Dendritic cell treated with granulocyte-macrophage colony-stimulating factor and Interleukin-4, amounts not matched to agents 40 ng/mL and 50 ng/mL, for 4 days (primary cell): ENCODE results near the gene DERA.
"Not testable (repeated sequence)": the region's sequence is repeated elsewhere in the genome, so short reads cannot be mapped to it uniquely, and the experiment has no call there.

ENCODE experiments used
- H3K27ac Mint-ChIP-seq: one replicate; pipeline ENCODE4 v1.8.0; 2022; ENCODE audit warnings: mild to moderate bottlenecking, mixed read lengths
- H3K27me3 Mint-ChIP-seq: one replicate; pipeline ENCODE4 v1.8.0; 2022; ENCODE audit warnings: mild to moderate bottlenecking, mixed read lengths
- H3K36me3 Mint-ChIP-seq: one replicate; pipeline ENCODE4 v1.8.0; 2022; ENCODE audit warnings: low read depth, mixed read lengths
- H3K4me1 Mint-ChIP-seq: one replicate; pipeline ENCODE4 v1.8.0; 2022; ENCODE audit warnings: low read depth, mixed read lengths
- H3K4me3 Mint-ChIP-seq: one replicate; pipeline ENCODE4 v1.8.0; 2022; ENCODE audit warnings: mild to moderate bottlenecking, moderate library complexity, mixed read lengths
- H3K9me3 Mint-ChIP-seq: one replicate; pipeline ENCODE4 v1.8.0; 2022; ENCODE audit warnings: mixed read lengths
- intact Hi-C: fragments of 100-400 bp; cut with micrococcal nuclease; formaldehyde crosslinking; loops from one replicate; pipeline ENCODE4 v1.15.0; 2022

The DERA gene

DNA sequence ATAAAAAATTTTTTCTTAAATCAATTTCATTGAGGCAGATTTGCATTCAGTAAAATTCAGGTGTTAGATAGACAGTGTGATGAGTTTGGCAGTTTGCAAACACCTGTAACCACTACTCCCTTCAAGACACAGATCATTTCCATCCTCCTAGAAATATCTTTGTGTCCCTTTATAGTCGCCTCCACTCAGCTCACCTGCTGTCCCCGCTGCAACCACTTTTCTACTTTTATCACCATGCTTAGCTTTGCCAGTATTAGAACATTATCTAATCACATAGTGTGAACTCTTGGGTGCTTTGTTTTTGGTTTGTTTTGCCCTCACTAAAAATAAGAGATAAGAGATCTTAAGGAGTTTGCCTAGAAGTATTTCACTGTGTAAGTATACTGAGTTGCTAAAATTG is 73.8 kb downstream of the DERA start:
- Mint-ChIP-seq H3K27me3 (no peaks in the 10 kb centered on the region), H3K27ac (peak overlapping the region; percentile 46), H3K4me3 (no peak overlapping the region), H3K9me3 (no peaks in the 10 kb centered on the region), H3K4me1 (peaks cover 11% of the 10 kb centered on the region), H3K36me3 (peaks cover 76% of the 10 kb centered on the region)
- intact Hi-C loops, result no loop called here

DNA sequence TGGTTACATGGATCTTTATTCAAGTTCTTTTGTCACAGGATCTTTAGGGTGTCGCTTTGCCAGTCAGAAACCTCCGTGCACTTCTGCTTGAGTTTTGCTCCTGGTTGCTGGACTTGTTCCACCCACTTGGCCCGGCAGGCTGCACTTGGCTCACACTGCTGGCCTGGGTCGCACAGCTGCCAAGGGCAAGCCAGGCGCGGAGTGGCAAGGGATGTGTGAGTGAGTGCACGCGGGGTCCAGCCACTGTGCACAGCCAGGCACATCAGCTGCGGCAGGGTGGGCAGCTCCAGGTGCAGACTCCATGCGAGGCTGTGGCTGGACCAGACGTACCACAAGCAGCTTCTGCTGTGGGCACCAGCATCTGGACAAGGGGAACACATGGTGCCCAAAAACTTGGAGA is 76.6 kb downstream of the DERA start:
- Mint-ChIP-seq H3K4me1 (peaks cover 11% of the 10 kb centered on the region), H3K4me3 (no peak overlapping the region), H3K27ac (no peak overlapping the region), H3K27me3 (no peaks in the 10 kb centered on the region), H3K36me3 (peaks cover 73% of the 10 kb centered on the region), H3K9me3 (no peaks in the 10 kb centered on the region)
- intact Hi-C loops, result no loop called here

- H3K4me3 Mint-ChIP-seq, result no peak overlapping the region
- no peaks in the 10 kb centered on the region for H3K27me3 Mint-ChIP-seq
- no peaks in the 10 kb centered on the region for H3K9me3 Mint-ChIP-seq
- intact Hi-C loops, result no loop called here
- peaks cover 11% of the 10 kb centered on the region for H3K4me1 Mint-ChIP-seq
- H3K36me3 Mint-ChIP-seq, result peaks cover 67% of the 10 kb centered on the region
- H3K27ac Mint-ChIP-seq, result no peak overlapping the region
Measured at GRCh38 chr12:15988983-15989755, 78.0 kb downstream of the DERA start.

DNA sequence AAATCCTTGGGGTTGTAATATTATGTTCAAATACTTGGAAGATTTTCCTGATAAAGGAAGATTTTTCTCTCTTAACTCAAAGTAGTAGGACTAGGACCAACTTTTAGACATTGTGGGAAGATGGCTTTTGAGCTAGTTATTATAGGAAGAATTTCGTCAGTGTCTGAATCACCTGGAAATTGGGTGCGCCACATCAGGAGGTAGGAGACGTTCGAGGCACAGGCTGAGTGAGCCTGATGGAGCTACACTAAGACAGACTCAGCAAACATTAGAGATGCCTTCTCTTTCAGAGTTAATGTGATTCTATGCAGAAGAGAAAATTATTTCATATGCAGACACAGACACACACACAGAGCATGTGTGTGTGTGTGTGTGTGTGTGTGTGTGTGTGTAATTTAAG is 84.7 kb downstream of the DERA start:
- Mint-ChIP-seq H3K4me3 (no peak overlapping the region), H3K27me3 (no peaks in the 10 kb centered on the region), H3K9me3 (no peaks in the 10 kb centered on the region), H3K27ac (no peak overlapping the region), H3K36me3 (peaks cover 40% of the 10 kb centered on the region), H3K4me1 (no peaks in the 10 kb centered on the region)
- intact Hi-C loops, result no loop called here

DNA sequence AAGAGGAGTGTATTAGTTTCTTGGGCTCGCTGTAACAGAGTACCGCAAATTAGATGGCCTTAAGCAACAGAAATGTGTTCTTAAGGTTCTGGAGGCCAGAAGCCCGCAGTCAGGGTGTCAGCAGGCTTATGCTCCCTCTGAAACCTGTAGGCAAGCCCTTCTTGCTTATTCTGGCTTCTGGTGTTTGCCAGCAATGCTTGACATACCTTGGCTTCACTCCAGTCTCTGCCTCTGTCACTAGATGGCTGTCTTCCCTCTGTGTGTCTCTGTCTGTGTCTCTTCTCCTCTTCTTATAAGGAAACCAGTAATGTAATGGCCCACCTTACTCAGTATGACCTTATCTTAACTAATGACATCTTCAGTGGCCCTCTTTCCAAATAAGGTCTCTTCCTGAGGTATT is 85.1 kb downstream of the DERA start:
- no peaks in the 10 kb centered on the region for H3K27me3 Mint-ChIP-seq
- H3K9me3 Mint-ChIP-seq, result no peaks in the 10 kb centered on the region
- no peak overlapping the region for H3K4me3 Mint-ChIP-seq
- no peaks in the 10 kb centered on the region for H3K4me1 Mint-ChIP-seq
- intact Hi-C loops, result no loop called here
- peaks cover 37% of the 10 kb centered on the region for H3K36me3 Mint-ChIP-seq
- no peak overlapping the region for H3K27ac Mint-ChIP-seq

DNA sequence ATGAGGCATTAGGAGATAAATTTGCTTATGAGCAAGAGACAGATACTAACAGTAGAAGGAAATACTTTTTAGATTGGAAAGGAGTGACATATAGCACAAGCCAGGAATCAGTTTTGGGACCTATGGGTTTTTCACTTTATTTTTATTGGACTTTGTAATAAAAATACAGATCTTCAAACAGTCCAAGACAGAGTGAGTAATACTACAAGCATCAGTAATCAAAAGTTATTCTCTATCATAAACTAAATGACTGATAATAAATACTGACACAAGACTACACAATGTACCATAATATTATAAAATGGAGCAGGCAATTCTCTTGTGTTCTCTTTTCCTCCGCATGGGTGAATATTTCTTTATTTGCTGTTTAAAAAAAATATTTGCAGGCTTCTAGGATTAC is 85.8 kb downstream of the DERA start:
- H3K27ac Mint-ChIP-seq, result no peak overlapping the region
- intact Hi-C loops, result no loop called here
- no peak overlapping the region for H3K4me3 Mint-ChIP-seq
- H3K36me3 Mint-ChIP-seq, result peaks cover 40% of the 10 kb centered on the region
- H3K27me3 Mint-ChIP-seq, result no peaks in the 10 kb centered on the region
- no peaks in the 10 kb centered on the region for H3K9me3 Mint-ChIP-seq
- no peaks in the 10 kb centered on the region for H3K4me1 Mint-ChIP-seq

DNA sequence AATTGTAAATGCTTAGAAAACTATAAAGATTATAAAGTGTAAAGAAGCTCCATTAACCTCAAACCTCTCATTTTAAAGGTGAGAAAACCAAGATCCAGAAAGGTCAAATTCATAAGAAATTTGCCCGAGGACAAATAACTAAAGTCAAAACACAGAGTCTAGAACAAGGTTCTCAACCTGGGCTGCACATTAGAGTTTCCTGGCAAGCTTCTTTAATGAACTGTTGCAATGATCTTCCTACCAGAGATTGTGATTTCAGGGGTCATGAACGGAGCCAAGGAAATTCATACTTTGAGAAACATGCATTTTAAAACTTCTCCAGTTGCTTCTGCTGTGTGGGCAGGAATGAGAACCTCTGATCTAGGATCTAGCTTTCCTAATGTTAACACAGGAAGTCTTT is 86.8 kb downstream of the DERA start:
- H3K36me3 Mint-ChIP-seq, result peaks cover 36% of the 10 kb centered on the region
- intact Hi-C loops, result no loop called here
- no peaks in the 10 kb centered on the region for H3K27me3 Mint-ChIP-seq
- no peak overlapping the region for H3K27ac Mint-ChIP-seq
- H3K9me3 Mint-ChIP-seq, result no peaks in the 10 kb centered on the region
- H3K4me3 Mint-ChIP-seq, result no peak overlapping the region
- H3K4me1 Mint-ChIP-seq, result no peaks in the 10 kb centered on the region

GRCh38 chr12:16002880-16003279 is 91.7 kb downstream of the DERA start:
- Mint-ChIP-seq H3K4me1 (peaks cover 9% of the 10 kb centered on the region), H3K4me3 (no peak overlapping the region), H3K9me3 (no peaks in the 10 kb centered on the region), H3K27me3 (no peaks in the 10 kb centered on the region), H3K36me3 (peaks cover 46% of the 10 kb centered on the region), H3K27ac (no peak overlapping the region)
- intact Hi-C loops, result no loop called here

GRCh38 chr12:16003460-16003859 is 92.3 kb downstream of the DERA start:
- intact Hi-C loops, result no loop called here
- H3K27ac Mint-ChIP-seq, result no peak overlapping the region
- no peaks in the 10 kb centered on the region for H3K27me3 Mint-ChIP-seq
- peaks cover 49% of the 10 kb centered on the region for H3K36me3 Mint-ChIP-seq
- no peak overlapping the region for H3K4me3 Mint-ChIP-seq
- no peaks in the 10 kb centered on the region for H3K9me3 Mint-ChIP-seq
- H3K4me1 Mint-ChIP-seq, result peaks cover 9% of the 10 kb centered on the region

DNA sequence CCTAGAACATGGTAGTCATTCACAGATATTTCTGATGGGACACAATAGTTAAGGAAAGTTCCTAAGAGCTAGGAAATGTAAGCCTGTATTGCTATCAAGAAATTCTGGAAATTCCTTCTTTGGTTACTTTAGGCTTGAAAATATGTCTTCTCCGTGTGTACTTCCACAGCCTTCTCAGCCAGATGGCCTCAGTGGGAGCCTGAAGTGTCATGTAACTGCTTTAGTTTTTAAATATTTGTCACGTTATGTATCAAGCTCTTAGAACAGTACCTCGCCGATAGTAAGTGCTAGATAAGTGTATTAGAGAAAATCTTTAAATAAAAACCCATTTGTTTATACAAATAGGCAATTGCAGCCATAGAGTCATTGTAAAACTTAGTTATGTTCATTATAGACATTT is 95.6 kb downstream of the DERA start:
- H3K36me3 Mint-ChIP-seq, result peaks cover 38% of the 10 kb centered on the region
- no peaks in the 10 kb centered on the region for H3K9me3 Mint-ChIP-seq
- peaks cover 9% of the 10 kb centered on the region for H3K4me1 Mint-ChIP-seq
- no peak overlapping the region for H3K27ac Mint-ChIP-seq
- intact Hi-C loops, result no loop called here
- H3K27me3 Mint-ChIP-seq, result no peaks in the 10 kb centered on the region
- no peak overlapping the region for H3K4me3 Mint-ChIP-seq

- Mint-ChIP-seq H3K4me3 (no peak overlapping the region), H3K27ac (no peak overlapping the region), H3K36me3 (peaks cover 52% of the 10 kb centered on the region), H3K27me3 (no peaks in the 10 kb centered on the region), H3K4me1 (peaks cover 9% of the 10 kb centered on the region), H3K9me3 (peaks cover 13% of the 10 kb centered on the region)
- intact Hi-C loops, result no loop called here
Measured at GRCh38 chr12:16008421-16008824, 97.3 kb downstream of the DERA start.

GRCh38 chr12:16012117-16012516 is 101.0 kb downstream of the DERA start:
- Mint-ChIP-seq H3K9me3 (peaks cover 35% of the 10 kb centered on the region), H3K36me3 (peaks cover 66% of the 10 kb centered on the region), H3K27me3 (no peaks in the 10 kb centered on the region), H3K27ac (no peak overlapping the region), H3K4me3 (no peak overlapping the region), H3K4me1 (no peaks in the 10 kb centered on the region)
- intact Hi-C loops, result no loop called here

- H3K4me3 Mint-ChIP-seq, H3K27me3 Mint-ChIP-seq, H3K4me1 Mint-ChIP-seq, H3K27ac Mint-ChIP-seq, intact Hi-C loops: not testable (repeated sequence)
- Mint-ChIP-seq H3K36me3 (peaks cover 59% of the 10 kb centered on the region), H3K9me3 (peaks cover 35% of the 10 kb centered on the region)
Measured at GRCh38 chr12:16013722-16014121, 102.6 kb downstream of the DERA start.

DNA sequence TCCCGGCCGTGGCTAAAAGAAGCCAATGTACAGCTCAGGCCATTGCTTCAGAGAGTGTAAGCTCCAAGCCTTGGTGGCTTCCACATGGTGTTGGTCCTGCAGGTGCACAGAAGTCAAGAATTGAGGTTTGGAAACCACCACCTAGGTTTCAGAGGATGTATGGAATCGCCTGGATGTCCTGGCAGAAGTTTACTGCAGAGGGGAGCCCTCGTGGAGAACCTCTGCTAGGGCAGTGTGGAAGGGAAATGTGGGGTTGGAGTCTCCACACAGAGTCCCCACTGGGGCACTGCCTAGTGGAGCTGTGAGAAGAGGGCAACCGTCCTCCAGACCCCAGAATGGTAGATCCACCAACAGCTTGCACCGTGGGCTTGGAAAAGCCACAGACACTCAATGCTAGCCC is 103.3 kb downstream of the DERA start:
- intact Hi-C loops, H3K4me3 Mint-ChIP-seq, H3K27ac Mint-ChIP-seq, H3K27me3 Mint-ChIP-seq, H3K4me1 Mint-ChIP-seq: not testable (repeated sequence)
- H3K36me3 Mint-ChIP-seq, result peaks cover 66% of the 10 kb centered on the region
- H3K9me3 Mint-ChIP-seq, result peaks cover 41% of the 10 kb centered on the region

GRCh38 chr12:16016748-16017147 is 105.6 kb downstream of the DERA start:
- H3K27me3 Mint-ChIP-seq, result no peaks in the 10 kb centered on the region
- peaks cover 64% of the 10 kb centered on the region for H3K9me3 Mint-ChIP-seq
- peaks cover 82% of the 10 kb centered on the region for H3K36me3 Mint-ChIP-seq
- H3K4me1 Mint-ChIP-seq, result peaks cover 12% of the 10 kb centered on the region
- no peak overlapping the region for H3K27ac Mint-ChIP-seq
- intact Hi-C loops, result no loop called here
- H3K4me3 Mint-ChIP-seq, result no peak overlapping the region
